ENCODE results near the gene ANO8. TPM values are rescaled to one million over a fixed set of nuclear protein-coding genes. Genes with fewer than 3 reads are reported as not detected.

Gene ANO8
- total and polyA plus RNA-seq, 2 of the 13 experiments (the other 11 are each of a cell fraction or from before 2014, with no cell fraction given), result 1.8 to 3.5 TPM

- WGBS (ENCODE audit: low lambda C conversion rate), result 94% methylated on average over 25 of the region's 34 CpGs
- no peaks in the 10 kb centered on the region; a peak in 1 of 5 replicates for H3K27me3 ChIP-seq (ENCODE audit: control insufficient read depth in 1 of 2, insufficient read depth in 2 of 2, low read length in 2 of 2)
- no peak overlapping the region for H3K27ac ChIP-seq (ENCODE audit: extremely low read length, insufficient read depth, low read length)
- POLR2A ChIA-PET, result interaction anchor here (0.8 kb wide), 1 partner anchor 30 kb away, joined by 4 read pairs; the partner anchor contains the start of gene DDA1
- peaks cover 1 to 9% of the 10 kb centered on the region in 2 experiments; a peak in 1 of 5 replicates for H3K36me3 ChIP-seq (replicated peaks in 1 of 2; ENCODE audit: control insufficient read depth in 1 of 2, insufficient read depth in 2 of 2, low read length in 2 of 2)
- no peak overlapping the region for H3K9ac ChIP-seq (ENCODE audit: insufficient read depth, low read depth, low read length)
- in situ Hi-C loops (cut with HindIII; ENCODE audit: extremely low pct_ligation_motif_present, low pct_unique_long_range_greater_than_20kb), result no loop called here
- ATAC-seq (no peak), DNase-seq (ENCODE audit: low spot score) (no peak), FAIRE-seq (no peak)
- no peaks in the 10 kb centered on the region for H4K20me1 ChIP-seq (ENCODE audit: insufficient read depth, low read length)
- no peak overlapping the region for H3K4me3 ChIP-seq (replicated peaks in 1 of 3; ENCODE audit: insufficient read depth in 1 of 3, low read depth in 2 of 3, low read length in 3 of 3)
- TF ChIP-seq ZNF572 (CRISPR knock-in tag; IDR thresholded peaks at IDR 0.05), result no peak
- TF ChIP-seq, protein P1, sequence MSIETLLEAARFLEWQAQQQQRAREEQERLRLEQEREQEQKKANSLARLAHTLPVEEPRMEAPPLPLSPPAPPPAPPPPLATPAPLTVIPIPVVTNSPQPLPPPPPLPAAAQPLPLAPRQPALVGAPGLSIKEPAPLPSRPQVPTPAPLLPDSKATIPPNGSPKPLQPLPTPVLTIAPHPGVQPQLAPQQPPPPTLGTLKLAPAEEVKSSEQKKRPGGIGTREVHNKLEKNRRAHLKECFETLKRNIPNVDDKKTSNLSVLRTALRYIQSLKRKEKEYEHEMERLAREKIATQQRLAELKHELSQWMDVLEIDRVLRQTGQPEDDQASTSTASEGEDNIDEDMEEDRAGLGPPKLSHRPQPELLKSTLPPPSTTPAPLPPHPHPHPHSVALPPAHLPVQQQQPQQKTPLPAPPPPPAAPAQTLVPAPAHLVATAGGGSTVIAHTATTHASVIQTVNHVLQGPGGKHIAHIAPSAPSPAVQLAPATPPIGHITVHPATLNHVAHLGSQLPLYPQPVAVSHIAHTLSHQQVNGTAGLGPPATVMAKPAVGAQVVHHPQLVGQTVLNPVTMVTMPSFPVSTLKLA (IDR thresholded peaks at IDR 0.05), result no peak
- TF ChIP-seq TOPORS (CRISPR knock-in tag; IDR thresholded peaks at IDR 0.05), result no peak
- TF ChIP-seq HNRNPLL (IDR thresholded peaks at IDR 0.05; ENCODE audit: low read depth, low read length, poor library complexity, severe bottlenecking), result no peak
- TF ChIP-seq RBFOX2 (IDR thresholded peaks at IDR 0.05; ENCODE audit: low read depth, low read length), result peak; percentile 40
- TF ChIP-seq ZNF260 (CRISPR knock-in tag; IDR thresholded peaks at IDR 0.05; ENCODE audit: borderline replicate concordance, low read depth), result no peak
- peak; percentile 15; the same call in 1 of the 2 replicates for TF ChIP-seq ZNF768 (CRISPR knock-in tag; IDR thresholded peaks at IDR 0.05)
- TF ChIP-seq ZNF10 (CRISPR knock-in tag; IDR thresholded peaks at IDR 0.05; ENCODE audit: borderline replicate concordance, low read depth), result no peak
- TF ChIP-seq ZBED4 (CRISPR knock-in tag; IDR thresholded peaks at IDR 0.05; ENCODE audit: borderline replicate concordance), result no peak
- TF ChIP-seq, protein P2, sequence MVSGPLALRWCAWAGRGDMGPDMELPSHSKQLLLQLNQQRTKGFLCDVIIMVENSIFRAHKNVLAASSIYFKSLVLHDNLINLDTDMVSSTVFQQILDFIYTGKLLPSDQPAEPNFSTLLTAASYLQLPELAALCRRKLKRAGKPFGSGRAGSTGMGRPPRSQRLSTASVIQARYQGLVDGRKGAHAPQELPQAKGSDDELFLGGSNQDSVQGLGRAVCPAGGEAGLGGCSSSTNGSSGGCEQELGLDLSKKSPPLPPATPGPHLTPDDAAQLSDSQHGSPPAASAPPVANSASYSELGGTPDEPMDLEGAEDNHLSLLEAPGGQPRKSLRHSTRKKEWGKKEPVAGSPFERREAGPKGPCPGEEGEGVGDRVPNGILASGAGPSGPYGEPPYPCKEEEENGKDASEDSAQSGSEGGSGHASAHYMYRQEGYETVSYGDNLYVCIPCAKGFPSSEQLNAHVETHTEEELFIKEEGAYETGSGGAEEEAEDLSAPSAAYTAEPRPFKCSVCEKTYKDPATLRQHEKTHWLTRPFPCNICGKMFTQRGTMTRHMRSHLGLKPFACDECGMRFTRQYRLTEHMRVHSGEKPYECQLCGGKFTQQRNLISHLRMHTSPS (CRISPR knock-in tag; IDR thresholded peaks at IDR 0.05; ENCODE audit: low read depth), result no peak
- TF ChIP-seq AGO2 (optimal IDR thresholded peaks at IDR 0.05; ENCODE audit: low read depth, low read length), result peak; percentile 16
- no peaks in the 10 kb centered on the region for H3K9me3 ChIP-seq (ENCODE audit: low read length)
- intact Hi-C loops (cut with micrococcal nuclease; ENCODE audit: unreplicated experiment), result loop anchor here (5.0 kb wide), 1 partner anchor 68 kb away; the partner anchor contains the start of gene BST2
- CTCF ChIA-PET (ENCODE audit: low intra/inter-chr PET ratio, low total read pairs), result no interaction called here
- no TSS peak for BruUV-seq (replicated peaks)
- peaks cover 7% of the 10 kb centered on the region for H3K79me2 ChIP-seq (ENCODE audit: insufficient read depth, low read length)
- H2AFZ ChIP-seq (ENCODE audit: low read length), result no peak overlapping the region
- peaks cover 55% of the 10 kb centered on the region for H3K4me1 ChIP-seq (ENCODE audit: insufficient read depth, low read length)
- peak overlapping the region; percentile 73 for H3K4me2 ChIP-seq (ENCODE audit: low read depth, low read length)
Observed at GRCh38 chr19:17339088-17339741, 4.6 kb upstream of the ANO8 start.
